Measurements from ENCODE around the gene IFFO2. TPM values are rescaled to one million over a fixed set of nuclear protein-coding genes. Genes with fewer than 3 reads are reported as not detected.

The IFFO2 gene
- total and polyA plus RNA-seq, 2 donors (not counting 1 experiment from before 2014, with no cell fraction given), result 5.8 to 10.4 TPM

DNA sequence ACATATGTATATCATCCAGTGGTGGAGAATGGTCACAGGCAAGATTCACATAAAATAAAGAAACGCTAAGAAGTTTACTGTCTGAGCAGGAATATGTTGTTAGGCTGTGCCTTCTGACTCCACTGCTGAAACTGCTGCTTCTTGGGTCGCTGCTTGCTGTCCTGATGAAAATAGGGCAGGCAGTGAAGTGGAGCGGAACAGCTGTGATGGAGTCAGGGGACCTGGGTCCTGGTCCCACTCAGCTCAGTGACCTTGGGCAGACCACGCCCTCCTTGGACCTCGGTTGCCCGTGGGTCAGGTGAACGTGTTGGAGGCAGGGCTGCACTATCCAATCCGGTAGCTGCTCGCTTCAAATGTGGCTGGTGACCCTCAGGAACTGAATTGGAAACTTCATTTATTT is 33.4 kb upstream of the IFFO2 start:
- Histone ChIP-seq H3K36me3 (ENCODE audit: control insufficient read depth, insufficient read depth, low read length) (no peaks in the 10 kb centered on the region), H3K4me1 (ENCODE audit: control insufficient read depth, extremely low read depth, insufficient read depth, low read length) (no peaks in the 10 kb centered on the region), H3K79me2 (ENCODE audit: control insufficient read depth, insufficient read depth, low read length) (no peaks in the 10 kb centered on the region), H3K9me3 (ENCODE audit: control insufficient read depth, insufficient read depth, low read depth, low read length) (no peaks in the 10 kb centered on the region), H2AFZ (ENCODE audit: low read length) (no peak overlapping the region), H4K20me1 (ENCODE audit: control insufficient read depth, extremely low read depth, insufficient read depth, low read length) (no peaks in the 10 kb centered on the region), H3K4me2 (ENCODE audit: extremely low read depth, insufficient read depth, low read length) (no peak overlapping the region), H3K27me3 (ENCODE audit: control insufficient read depth, insufficient read depth, low read length) (peaks cover 3% of the 10 kb centered on the region), H3K27ac (ENCODE audit: insufficient read depth, low read length) (no peak overlapping the region), H3K4me3 (replicated peaks in 1 of 4; ENCODE audit: control extremely low read depth in 1 of 4, insufficient read depth in 1 of 4, low read depth in 3 of 4, low read length in 4 of 4) (no peak overlapping the region), H3K9ac (ENCODE audit: insufficient read depth, low read length) (no peak overlapping the region)
- DNase-seq (ENCODE audit: low read depth in 2 of 2), result no peak
- no peak for TF ChIP-seq EZH2 (IDR thresholded peaks at IDR 0.05; ENCODE audit: low read length, missing control alignments)
- TF ChIP-seq, protein P1, sequence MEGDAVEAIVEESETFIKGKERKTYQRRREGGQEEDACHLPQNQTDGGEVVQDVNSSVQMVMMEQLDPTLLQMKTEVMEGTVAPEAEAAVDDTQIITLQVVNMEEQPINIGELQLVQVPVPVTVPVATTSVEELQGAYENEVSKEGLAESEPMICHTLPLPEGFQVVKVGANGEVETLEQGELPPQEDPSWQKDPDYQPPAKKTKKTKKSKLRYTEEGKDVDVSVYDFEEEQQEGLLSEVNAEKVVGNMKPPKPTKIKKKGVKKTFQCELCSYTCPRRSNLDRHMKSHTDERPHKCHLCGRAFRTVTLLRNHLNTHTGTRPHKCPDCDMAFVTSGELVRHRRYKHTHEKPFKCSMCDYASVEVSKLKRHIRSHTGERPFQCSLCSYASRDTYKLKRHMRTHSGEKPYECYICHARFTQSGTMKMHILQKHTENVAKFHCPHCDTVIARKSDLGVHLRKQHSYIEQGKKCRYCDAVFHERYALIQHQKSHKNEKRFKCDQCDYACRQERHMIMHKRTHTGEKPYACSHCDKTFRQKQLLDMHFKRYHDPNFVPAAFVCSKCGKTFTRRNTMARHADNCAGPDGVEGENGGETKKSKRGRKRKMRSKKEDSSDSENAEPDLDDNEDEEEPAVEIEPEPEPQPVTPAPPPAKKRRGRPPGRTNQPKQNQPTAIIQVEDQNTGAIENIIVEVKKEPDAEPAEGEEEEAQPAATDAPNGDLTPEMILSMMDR (conservative IDR thresholded peaks at IDR 0.05 in 1 of 2, IDR thresholded peaks at IDR 0.05 in 1 of 2; ENCODE audit: low read depth in 1 of 2, low read length in 2 of 2), result no peak

DNA sequence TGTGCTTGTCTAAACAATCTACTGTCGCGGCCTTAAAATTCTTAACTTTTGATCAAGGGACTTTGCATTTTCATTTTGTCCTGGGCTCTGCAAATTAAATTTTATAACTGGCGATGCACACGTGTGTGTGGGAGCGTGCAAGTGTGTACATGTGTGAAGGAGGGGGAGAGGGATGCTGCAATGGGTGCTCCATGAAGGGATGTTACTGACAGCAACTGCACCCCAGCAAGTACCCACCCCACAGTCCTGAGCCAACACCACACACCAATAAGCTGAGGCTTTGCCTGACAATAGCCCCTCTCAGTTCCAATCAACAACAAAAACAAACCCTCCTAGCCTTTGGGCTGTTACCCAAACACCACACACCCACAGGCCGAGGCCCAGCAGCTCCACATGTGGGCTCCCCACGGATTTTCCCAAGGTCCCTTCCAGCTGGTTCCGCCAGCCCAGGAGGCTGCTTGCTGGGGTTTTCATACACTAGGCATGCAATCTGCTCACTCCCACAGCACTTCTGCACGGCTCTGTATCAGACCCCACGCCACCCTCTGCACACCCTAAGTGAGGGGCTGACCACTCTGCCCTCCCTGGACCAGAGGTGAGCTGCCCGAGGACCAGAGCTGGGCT is 32.8 kb upstream of the IFFO2 start:
- Histone ChIP-seq H4K20me1 (ENCODE audit: control insufficient read depth, extremely low read depth, insufficient read depth, low read length) (no peaks in the 10 kb centered on the region), H3K27me3 (ENCODE audit: control insufficient read depth, insufficient read depth, low read length) (peaks cover 3% of the 10 kb centered on the region), H3K79me2 (ENCODE audit: control insufficient read depth, insufficient read depth, low read length) (no peaks in the 10 kb centered on the region), H3K4me1 (ENCODE audit: control insufficient read depth, extremely low read depth, insufficient read depth, low read length) (no peaks in the 10 kb centered on the region), H3K9me3 (ENCODE audit: control insufficient read depth, insufficient read depth, low read depth, low read length) (no peaks in the 10 kb centered on the region), H2AFZ (ENCODE audit: low read length) (no peak overlapping the region), H3K4me2 (ENCODE audit: extremely low read depth, insufficient read depth, low read length) (no peak overlapping the region), H3K4me3 (replicated peaks in 1 of 4; ENCODE audit: control extremely low read depth in 1 of 4, insufficient read depth in 1 of 4, low read depth in 3 of 4, low read length in 4 of 4) (no peak overlapping the region), H3K27ac (ENCODE audit: insufficient read depth, low read length) (no peak overlapping the region), H3K9ac (ENCODE audit: insufficient read depth, low read length) (no peak overlapping the region), H3K36me3 (ENCODE audit: control insufficient read depth, insufficient read depth, low read length) (no peaks in the 10 kb centered on the region)
- no peak for TF ChIP-seq EZH2 (IDR thresholded peaks at IDR 0.05; ENCODE audit: low read length, missing control alignments)
- TF ChIP-seq, protein P1 (conservative IDR thresholded peaks at IDR 0.05 in 1 of 2, IDR thresholded peaks at IDR 0.05 in 1 of 2; ENCODE audit: low read depth in 1 of 2, low read length in 2 of 2), result no peak
- no peak for DNase-seq (ENCODE audit: low read depth in 2 of 2)

DNA sequence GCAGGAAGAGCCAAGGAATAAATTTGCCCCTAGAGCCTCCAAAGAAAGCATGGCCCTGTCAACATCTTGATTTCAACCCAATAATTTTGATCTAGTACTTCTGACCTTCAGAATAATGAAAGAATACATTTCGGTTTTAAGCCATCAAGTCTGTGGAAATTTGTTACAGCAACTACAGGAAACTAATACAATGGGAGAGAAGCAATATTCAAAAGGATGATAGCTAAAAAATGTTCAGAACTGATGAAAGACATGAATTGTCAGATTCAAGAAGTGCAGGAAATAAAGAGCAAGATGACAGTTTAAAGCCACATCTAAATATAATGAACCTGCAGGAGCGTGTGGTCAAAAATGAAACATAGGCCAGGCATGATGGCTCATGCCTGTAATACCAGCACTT is 24.8 kb upstream of the IFFO2 start:
- TF ChIP-seq EZH2 (IDR thresholded peaks at IDR 0.05; ENCODE audit: low read length, missing control alignments), result no peak
- TF ChIP-seq, protein P1 (conservative IDR thresholded peaks at IDR 0.05 in 1 of 2, IDR thresholded peaks at IDR 0.05 in 1 of 2; ENCODE audit: low read depth in 1 of 2, low read length in 2 of 2), result no peak

More for the DNA sequence above, 24.8 kb upstream of the IFFO2 start:
- Histone ChIP-seq H3K27me3 (ENCODE audit: control insufficient read depth, insufficient read depth, low read length) (peaks cover 9% of the 10 kb centered on the region), H3K36me3 (ENCODE audit: control insufficient read depth, insufficient read depth, low read length) (no peaks in the 10 kb centered on the region), H3K9me3 (ENCODE audit: control insufficient read depth, insufficient read depth, low read depth, low read length) (no peaks in the 10 kb centered on the region), H2AFZ (ENCODE audit: low read length) (no peak overlapping the region), H3K9ac (ENCODE audit: insufficient read depth, low read length) (no peak overlapping the region), H3K79me2 (ENCODE audit: control insufficient read depth, insufficient read depth, low read length) (no peaks in the 10 kb centered on the region), H4K20me1 (ENCODE audit: control insufficient read depth, extremely low read depth, insufficient read depth, low read length) (no peaks in the 10 kb centered on the region), H3K4me2 (ENCODE audit: extremely low read depth, insufficient read depth, low read length) (no peak overlapping the region), H3K27ac (ENCODE audit: insufficient read depth, low read length) (no peak overlapping the region), H3K4me3 (replicated peaks in 1 of 4; ENCODE audit: control extremely low read depth in 1 of 4, insufficient read depth in 1 of 4, low read depth in 3 of 4, low read length in 4 of 4) (no peak overlapping the region), H3K4me1 (ENCODE audit: control insufficient read depth, extremely low read depth, insufficient read depth, low read length) (no peaks in the 10 kb centered on the region)
- DNase-seq (ENCODE audit: low read depth in 2 of 2), result no peak
